Adrenal gland (tissue), 12 donors: ENCODE results near the gene TPO. TPM values are rescaled to one million over a fixed set of nuclear protein-coding genes. Genes with fewer than 3 reads are reported as not detected.

Source experiments
- DNase-seq, 7 donors: peaks; one replicate each; pipeline ENCODE4 v3.0.0-alpha.2; 2019 to 2020
- H3K27ac ChIP-seq, 5 donors: fragments of 200-600 bp; sonication (generic) in 4 of 5; 1 replicate in 3 of 5; 2 replicates in 2 of 5; pipeline versions ENCODE4 v1.5.1 to v1.8.0; 2016 to 2020; ENCODE audit warnings: mild to moderate bottlenecking in 1 of 5
- H3K27me3 ChIP-seq: fragments of 200-600 bp; 2 replicates; pipeline ENCODE4 v1.8.0; 2021
- H3K36me3 ChIP-seq, 2 donors: fragments of 200-600 bp; replicated peaks in 1 of 2; 1 replicate in 1 of 2; 2 replicates in 1 of 2; pipeline versions ENCODE4 v1.5.1 to v1.8.0; 2018 to 2022
- H3K4me1 ChIP-seq, 2 donors: fragments of 200-600 bp; replicated peaks in 1 of 2; 1 replicate in 1 of 2; 2 replicates in 1 of 2; pipeline versions ENCODE4 v1.5.1 to v1.8.0; 2018 to 2021
- H3K4me3 ChIP-seq, 4 donors: fragments of 200-600 bp; sonication (generic) in 3 of 4; one replicate each; pipeline ENCODE4 v1.5.1; 2016 to 2018
- H3K9me3 ChIP-seq, 3 donors: fragments of 200-600 bp; sonication (generic) in 1 of 3; replicated peaks in 1 of 3; 1 replicate in 2 of 3; 2 replicates in 1 of 3; pipeline versions ENCODE4 v1.5.1 to v1.8.0; 2016 to 2021
- CTCF ChIP-seq, 6 experiments: fragments of 450-650 bp in 4 of 6; fragments of 200-600 bp in 2 of 6; sonication (generic) in 1 of 6; IDR thresholded peaks; 1 replicate in 5 of 6; 2 replicates in 1 of 6; pipeline versions ENCODE4 v1.5.1 to v1.8.0; 2016 to 2021; ENCODE audit warnings: antibody characterized with exemption in 6 of 6, mild to moderate bottlenecking in 2 of 6, moderate library complexity in 1 of 6
- POLR2A ChIP-seq, 2 donors: fragments of 450-650 bp; IDR thresholded peaks; one replicate each; pipeline ENCODE4 v1.6.1; 2017; ENCODE audit warnings: antibody characterized with exemption in 2 of 2, mild to moderate bottlenecking in 2 of 2, moderate library complexity in 1 of 2
- WGBS, 4 donors: extraction: QIAGEN DNeasy Blood & Tissue Kit in 2 of 4; methylation state at CpG; one replicate each; pipeline versions ENCODE4 v1.1.5 to v1.1.7; 2013 to 2017; 5-methylcytosine and 5-hydroxymethylcytosine counted together
- intact Hi-C, 2 donors: fragments of 100-400 bp; cut with DNase I; formaldehyde crosslinking; loops; one replicate each; pipeline versions ENCODE4 v1.14.1 to v1.15.0; 2022 to 2023
- polyA plus RNA-seq, 3 donors: library from polyadenylated mRNA; stranded (reverse); fragments of 200-250 nt in 2 of 3; fragments of 350-450 nt in 1 of 3; fragmentation: Illumina TruSeq in 1 of 3; extraction: RNeasy Lipid Tissue Mini Kit (QIAGEN cat#74804) in 1 of 3; gene quantifications; one replicate each; pipeline ENCODE4 v1.2.3, GENCODE V29; 2013 to 2014
- total RNA-seq, 9 donors: library from RNA; depleted of rRNA in 4 of 9; stranded (reverse); fragments of >200 nt in 4 of 9; fragments of 120-200 nt in 1 of 9; fragmentation: NEBNext Ultra II Directional in 1 of 9; extraction: Animal tissue kit (Norgen Biotek cat#: 25700) in 1 of 9; gene quantifications; one replicate each; pipeline versions ENCODE4 v1.1.0 to v1.2.4, GENCODE V29; 2013 to 2023
- donor health status: healthy with polysubstance abuse.
- donor health status: Bipolar disorder and iron deficiency.
- donor health status: DM: yes; HTN: yes; CAD: no.
- donor health status: DM: no; HTN: no; CAD: no.
- donor health status: DM: no; HTN: no; CAD: no.
- donor health status: DM: yes; HTN: yes; CAD: no.

TPO gene
- total and polyA plus RNA-seq, 12 donors = 0.08 to 16.0 (median 1.6) TPM; not detected in 8

- no peaks in the 10 kb centered on the region for H3K36me3 ChIP-seq
- H3K27ac ChIP-seq = no peak overlapping the region
- intact Hi-C loops = no loop called here
- H3K4me3 ChIP-seq = no peak overlapping the region
- DNase-seq = no peak
- no peaks in the 10 kb centered on the region for H3K27me3 ChIP-seq
- H3K4me1 ChIP-seq = no peaks in the 10 kb centered on the region
- TF ChIP-seq POLR2A (IDR thresholded peaks at IDR 0.05) = no peak
- TF ChIP-seq CTCF (IDR thresholded peaks at IDR 0.05) = no peak
- WGBS, 4 donors = 65 to 77% (median 72%) methylated on average over 3 of the region's 3 CpGs
- no peaks in the 10 kb centered on the region for H3K9me3 ChIP-seq
Observed at GRCh38 chr2:1518331-1518803, 105.1 kb downstream of the TPO start.

GRCh38 chr2:1518867-1519530, 105.7 kb downstream of the TPO start:
- H3K36me3 ChIP-seq = no peaks in the 10 kb centered on the region
- no peak for DNase-seq
- H3K27ac ChIP-seq = no peak overlapping the region
- no peaks in the 10 kb centered on the region for H3K9me3 ChIP-seq
- H3K4me3 ChIP-seq = no peak overlapping the region
- WGBS, 4 donors = 62 to 72% (median 69%) methylated on average over 9 to 10 of the region's 10 CpGs
- H3K4me1 ChIP-seq = no peaks in the 10 kb centered on the region
- TF ChIP-seq POLR2A (IDR thresholded peaks at IDR 0.05) = no peak
- TF ChIP-seq CTCF (IDR thresholded peaks at IDR 0.05) = no peak
- intact Hi-C loops = no loop called here
- no peaks in the 10 kb centered on the region for H3K27me3 ChIP-seq

- WGBS, 4 donors = 78 to 89% (median 78%) methylated on average over 13 to 21 of the region's 21 CpGs
Observed at GRCh38 chr2:1521191-1521877, 108.1 kb downstream of the TPO start.

More at GRCh38 chr2:1521191-1521877, 108.1 kb downstream of the TPO start:
- intact Hi-C loops = no loop called here
- TF ChIP-seq POLR2A (IDR thresholded peaks at IDR 0.05) = no peak
- no peak for TF ChIP-seq CTCF (IDR thresholded peaks at IDR 0.05)
- Histone ChIP-seq H3K27ac (no peak overlapping the region), H3K9me3 (no peaks in the 10 kb centered on the region), H3K4me3 (no peak overlapping the region), H3K4me1 (no peaks in the 10 kb centered on the region), H3K27me3 (no peaks in the 10 kb centered on the region), H3K36me3 (no peaks in the 10 kb centered on the region)
- DNase-seq = peak in 1 of 7 donors; percentile 9
